HG03064 (cell line): Measurements from ENCODE around the gene ARHGAP10.
"Not testable (repeated sequence)": the region's sequence is repeated elsewhere in the genome, so short reads cannot be mapped to it uniquely, and the experiment has no call there.

Experiments
- ATAC-seq: cut with Tn5 transposase; IDR thresholded peaks from one replicate; pipeline ENCODE4 v1.9.1; 2021; ENCODE audit warnings: low read depth; ENCODE audit not compliant: unreplicated experiment

The ARHGAP10 gene

DNA sequence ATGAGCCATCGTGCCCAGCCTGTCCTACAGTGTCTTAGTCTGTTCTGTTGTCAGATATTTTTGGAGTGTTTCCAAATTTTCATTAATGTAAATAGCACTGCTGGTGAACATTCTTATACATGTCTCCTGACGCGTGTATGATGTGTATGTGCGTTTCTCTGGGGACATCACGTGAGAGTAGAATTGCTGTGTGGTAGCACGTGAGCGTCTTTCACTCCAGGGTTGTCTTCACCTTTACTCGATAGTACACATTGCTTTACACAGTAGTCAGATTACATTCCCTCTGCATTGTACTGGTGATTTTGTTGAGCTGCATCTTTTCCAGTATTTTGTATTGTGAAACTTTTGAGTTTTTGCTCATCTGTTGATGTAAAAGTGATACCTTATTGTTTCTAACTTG, 60.0 kb downstream of the ARHGAP10 start:
- no peak for ATAC-seq

DNA sequence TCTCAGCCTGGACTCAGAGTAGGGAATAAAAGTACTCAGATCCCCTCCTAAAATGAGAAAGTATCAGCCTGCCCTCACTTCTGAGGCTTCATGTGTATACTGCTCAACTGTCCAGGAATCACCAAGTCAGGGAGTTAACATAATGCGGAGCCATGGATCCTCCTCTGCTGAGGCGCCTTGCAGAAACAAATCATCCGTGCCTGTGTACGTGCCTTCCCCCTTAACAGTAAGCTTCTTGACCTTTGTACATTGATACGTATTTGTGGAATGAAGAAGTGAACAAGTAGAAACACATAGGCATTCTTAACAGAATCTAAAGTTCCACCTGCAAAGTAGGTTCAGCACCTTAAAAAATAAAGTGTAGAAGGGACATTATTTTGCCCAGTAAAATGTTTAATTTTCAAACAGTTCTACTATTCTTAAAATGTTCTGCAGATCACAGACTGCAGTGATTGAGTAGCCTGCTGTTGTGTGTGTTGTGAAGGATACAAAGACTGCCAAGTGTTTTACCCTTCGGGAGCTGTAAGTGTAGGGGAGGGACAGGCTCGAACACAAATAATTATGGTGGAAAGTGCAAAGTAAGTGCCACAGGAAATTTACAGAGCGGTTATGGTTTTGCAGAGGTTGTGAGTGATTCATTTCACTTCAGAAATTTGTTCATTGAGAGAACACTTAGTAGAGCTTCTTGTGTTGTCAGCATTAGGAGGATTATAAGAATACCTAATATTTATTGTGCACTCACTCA, 61.9 kb downstream of the ARHGAP10 start:
- no peak for ATAC-seq

DNA sequence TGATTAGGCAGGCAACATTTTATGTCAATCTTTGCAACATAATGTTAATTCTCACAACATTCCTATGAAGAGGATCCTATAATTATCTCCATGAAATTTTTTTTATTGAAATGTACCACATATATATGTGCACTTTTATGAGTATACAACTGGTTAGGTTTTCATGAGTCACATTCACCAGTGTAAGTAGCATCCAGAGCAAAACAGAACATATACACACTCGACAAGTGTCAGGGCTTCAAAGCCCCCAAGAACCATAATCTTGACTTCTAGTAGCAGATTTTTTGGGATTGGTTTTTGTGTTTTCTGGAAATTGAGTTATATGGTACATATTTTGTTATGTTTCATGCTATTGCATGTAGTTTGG, 62.4 kb downstream of the ARHGAP10 start:
- ATAC-seq, result no peak

DNA sequence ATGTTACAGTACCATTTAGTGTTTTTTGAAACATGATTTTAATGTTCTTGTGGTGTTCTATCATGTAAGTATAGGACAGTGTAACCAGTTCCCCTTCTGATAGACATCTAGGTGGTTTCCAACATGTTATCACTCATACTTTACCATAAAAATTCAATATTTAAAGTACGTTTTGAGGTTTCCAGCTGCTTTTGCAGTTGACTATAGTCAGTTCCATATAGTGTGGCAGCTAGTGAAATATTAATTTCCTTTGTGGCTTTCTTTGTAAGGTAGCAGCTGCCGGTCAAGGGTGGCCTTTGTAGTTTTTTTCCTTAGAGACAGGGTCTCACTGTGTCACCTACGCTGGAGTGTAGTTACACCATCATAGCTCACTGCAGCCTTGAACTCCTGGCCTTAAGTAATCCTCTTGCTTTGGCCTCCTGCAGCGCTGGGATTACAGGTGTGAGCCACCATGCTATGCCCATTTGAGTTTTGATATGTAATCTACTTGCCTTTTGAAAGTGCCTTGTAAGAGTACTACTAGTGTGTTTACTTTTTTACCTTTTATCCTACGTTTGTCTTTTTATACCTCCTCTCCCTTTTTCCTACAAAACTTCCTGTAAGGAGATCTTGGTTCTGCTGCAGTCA, 63.0 kb downstream of the ARHGAP10 start:
- ATAC-seq, result peak; percentile 65

DNA sequence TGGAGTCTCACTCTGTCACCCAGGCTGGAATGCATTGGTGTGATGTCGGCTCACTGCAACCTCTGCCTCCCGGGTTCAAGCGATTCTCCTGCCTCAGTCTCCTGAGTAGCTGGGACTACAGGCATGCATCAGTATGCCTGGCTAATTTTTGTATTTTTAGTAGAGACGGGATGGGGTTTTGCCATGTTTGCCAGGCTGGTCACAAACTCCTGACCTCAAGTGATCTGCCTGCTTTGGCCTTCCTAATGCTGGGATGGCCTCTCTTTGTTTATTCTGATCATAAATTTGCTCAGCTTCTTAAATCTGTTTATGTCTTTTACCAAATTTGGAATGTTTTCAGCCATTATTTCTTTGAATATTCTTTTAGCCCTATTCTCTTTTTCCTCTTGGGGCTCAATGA, 67.2 kb downstream of the ARHGAP10 start:
- not testable (repeated sequence) for ATAC-seq

DNA sequence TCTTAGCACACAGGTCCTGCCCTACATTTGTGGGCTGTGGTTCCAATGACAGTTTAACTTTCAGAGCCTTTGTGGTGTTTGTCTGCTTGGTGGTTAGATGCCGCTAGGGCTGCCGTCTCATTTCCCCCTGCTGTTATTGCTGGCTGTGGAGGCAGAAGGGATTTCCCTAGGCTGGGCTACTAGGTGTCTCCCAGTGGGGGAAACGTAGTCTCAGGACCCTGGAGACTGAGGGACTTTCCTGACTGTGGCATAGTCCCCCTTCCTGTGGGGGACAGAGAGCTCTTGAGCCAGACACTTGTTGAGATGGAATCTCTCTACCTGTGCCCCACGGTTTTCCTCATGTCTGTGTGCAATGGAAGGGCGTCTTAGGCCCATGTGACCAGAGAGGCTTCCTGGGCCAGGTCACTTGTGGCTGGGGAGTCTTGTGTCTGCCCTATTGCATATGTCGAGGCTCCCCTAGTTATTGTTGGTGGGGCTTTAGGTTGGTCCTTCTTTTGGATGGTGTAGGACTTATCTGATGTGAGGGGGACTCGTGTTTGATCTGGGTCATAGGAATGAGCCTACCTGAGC, 68.2 kb downstream of the ARHGAP10 start:
- ATAC-seq, result peak; percentile 95

DNA sequence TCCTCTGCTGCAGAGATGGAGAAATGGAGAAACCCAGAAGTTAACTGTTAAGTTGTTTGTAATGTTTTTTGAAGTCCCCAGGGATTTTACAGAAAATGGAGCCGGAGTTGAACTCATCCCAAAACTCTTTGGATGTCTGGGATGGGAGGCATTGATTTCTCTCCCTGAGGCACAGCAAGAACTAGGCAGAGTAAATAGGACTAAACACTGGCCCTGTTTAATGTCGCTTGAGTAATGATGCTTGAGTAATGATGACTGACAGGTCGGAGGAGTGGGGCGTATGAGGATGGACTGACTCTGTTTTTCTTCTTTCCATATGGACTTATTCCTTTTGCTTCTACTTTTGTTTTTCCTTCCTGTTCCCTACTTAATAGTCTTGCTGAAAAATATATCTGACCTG, 69.9 kb downstream of the ARHGAP10 start:
- ATAC-seq, result no peak

DNA sequence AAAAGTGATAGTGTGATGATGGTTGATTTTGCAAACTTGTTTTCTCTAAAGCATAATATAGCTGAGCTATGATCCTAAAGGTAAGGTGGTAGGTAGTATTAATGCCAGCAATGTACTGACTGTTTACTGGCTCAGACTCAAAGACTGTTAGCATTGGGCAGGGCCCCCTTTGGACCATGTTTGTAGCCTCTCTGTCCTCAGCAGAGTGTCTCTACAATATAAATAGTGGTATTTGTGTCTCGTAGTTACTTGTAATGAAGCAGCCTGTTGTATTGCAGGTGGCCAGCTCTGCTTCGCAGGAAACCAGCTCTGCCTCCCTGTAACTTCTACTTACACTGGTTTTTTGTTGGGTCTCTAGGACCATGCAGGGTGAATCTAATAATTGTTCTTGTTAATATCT, 70.5 kb downstream of the ARHGAP10 start:
- ATAC-seq, result no peak

DNA sequence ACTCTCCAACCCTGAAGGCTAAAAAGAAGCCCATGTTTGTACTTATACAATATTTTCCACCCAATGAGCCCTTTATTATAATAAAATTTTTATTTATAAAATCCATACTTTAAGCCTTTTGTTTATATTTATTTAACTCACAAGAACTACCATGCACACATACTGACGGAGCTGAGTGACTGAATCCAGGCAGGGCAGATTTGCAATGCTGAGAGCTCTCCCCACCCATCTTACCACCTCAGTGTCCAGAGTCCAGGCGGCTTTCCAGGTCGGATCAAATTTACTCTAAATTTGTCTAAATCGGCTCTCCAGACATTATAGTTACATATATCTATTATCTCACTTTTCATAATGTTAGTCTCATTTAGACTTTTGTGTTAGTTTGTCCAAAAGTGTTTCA, 74.1 kb downstream of the ARHGAP10 start:
- no peak for ATAC-seq

DNA sequence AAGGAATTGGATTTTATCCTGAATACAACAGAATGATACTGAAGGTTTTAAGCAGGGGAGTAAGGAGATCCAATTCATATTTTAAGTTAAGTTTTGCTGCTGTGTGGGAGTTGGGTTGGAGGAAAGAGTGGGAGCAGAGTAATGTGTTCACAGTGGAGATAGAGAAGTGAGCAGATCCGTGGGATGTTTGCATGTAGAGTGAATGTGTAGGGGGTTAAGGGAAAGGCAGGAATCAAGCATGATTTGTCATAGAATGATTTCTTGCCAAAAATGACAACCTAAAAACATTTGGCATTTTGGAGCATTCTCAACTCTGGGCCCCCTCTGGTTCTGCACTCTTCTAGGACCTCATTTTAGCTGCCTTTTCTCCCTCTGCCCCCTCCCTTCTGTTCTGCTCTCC, 76.6 kb downstream of the ARHGAP10 start:
- ATAC-seq, result no peak

DNA sequence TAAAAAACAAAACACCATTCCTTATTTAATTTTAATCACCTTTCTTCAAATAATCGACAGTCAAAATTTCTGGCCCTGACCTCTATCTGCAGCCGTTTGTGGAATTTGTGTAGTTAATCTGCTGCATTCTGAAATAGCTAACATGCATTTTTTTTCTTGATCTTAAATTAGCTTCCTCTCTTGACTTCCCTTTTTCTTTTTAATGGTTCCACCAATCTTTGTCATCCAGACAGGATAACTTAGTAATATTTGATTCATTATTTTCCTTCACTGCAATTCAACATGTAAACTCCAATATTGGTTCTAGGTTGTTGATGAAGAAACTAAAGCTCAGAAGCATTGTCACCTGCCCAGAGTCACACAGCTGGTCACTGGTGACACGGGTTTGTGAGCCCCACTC, 77.3 kb downstream of the ARHGAP10 start:
- ATAC-seq, result no peak

DNA sequence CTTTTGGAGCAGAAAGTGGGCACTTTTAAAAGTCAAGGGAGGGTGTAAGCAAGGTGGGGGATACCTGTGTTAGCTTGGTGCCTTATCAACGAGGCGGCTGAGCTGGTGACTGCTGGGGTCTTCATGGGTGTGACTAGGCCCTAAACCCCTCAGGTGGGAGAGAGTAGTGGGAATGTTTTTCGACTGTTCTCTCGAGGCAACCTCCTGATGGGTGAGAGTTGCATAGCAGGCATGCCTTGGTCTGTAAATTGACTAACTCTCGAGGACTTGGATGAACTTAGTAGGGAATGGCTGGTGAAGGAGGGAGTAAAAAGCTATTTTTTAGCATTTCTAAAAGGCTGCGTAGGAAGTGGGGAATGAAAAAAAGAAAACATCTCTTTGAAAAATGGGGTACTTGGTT, 80.0 kb downstream of the ARHGAP10 start:
- ATAC-seq, result no peak

DNA sequence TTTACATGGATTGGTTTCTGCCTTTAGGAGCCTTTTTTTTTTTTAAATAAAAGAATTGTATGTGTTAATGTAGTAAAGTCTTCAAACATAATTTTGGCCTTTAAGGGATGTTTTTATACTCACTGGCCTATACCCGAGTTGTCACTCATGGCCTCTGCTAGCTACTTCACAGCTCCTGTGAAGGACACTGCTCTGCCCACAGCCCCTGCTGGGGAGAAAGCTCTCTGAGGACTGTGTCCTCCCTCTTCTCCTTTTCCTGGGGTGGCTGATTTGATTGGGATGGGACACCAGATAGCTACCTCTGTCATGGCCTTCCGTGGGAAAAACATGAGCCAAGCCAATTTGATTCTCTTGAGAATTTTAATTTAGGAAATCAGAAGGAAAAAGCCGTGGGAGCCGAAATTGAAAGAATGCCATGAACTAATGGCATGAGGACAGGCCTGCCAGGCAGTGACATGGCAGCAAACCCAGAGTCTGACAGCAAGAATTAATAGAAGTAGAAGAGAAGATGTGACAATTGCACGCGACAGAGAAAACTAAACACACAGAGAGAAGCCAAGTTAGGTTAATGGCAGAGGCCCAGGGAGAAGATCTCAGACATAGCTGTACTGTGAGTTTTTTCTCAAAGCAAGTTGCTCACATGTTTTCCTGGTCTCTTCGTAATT, 81.4 kb downstream of the ARHGAP10 start:
- ATAC-seq, result no peak

DNA sequence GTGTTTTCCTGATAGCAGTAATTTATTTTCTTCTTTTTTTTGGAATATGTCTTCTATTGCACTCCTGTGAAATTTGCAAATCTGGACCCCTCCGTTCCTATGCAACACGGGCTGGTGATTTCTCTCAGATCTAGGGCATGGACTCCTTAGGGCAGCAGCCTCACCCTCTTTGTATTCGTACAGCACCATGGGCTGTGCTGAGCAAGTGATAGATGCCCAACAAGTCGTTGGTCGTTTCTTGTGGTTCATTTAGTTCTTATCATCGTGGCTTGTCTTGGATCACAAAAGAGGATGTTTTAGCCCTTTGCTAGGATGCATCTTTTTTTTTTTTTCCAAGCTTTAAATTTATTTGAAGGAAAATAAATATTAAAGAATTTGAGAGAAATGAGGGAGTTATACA, 82.1 kb downstream of the ARHGAP10 start:
- ATAC-seq, result no peak

DNA sequence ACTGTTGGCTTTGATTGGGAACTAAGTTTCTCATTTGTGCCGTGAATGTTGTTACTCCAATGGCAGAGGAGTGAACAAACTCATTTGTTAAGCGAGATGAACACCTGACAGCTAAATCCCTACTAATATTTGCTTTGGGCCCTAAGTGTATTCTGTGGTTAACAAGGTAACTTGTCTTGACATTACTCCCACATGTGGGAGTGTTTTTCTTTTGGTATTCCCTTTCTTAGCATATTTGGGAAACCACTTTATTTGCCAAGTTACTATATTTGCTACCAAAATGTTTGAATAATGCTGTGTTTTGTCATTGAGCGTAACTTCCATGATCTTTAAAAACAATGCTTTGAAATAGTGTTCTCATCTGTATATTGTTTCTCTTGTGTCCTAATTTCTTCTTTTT, 82.5 kb downstream of the ARHGAP10 start:
- ATAC-seq, result no peak

DNA sequence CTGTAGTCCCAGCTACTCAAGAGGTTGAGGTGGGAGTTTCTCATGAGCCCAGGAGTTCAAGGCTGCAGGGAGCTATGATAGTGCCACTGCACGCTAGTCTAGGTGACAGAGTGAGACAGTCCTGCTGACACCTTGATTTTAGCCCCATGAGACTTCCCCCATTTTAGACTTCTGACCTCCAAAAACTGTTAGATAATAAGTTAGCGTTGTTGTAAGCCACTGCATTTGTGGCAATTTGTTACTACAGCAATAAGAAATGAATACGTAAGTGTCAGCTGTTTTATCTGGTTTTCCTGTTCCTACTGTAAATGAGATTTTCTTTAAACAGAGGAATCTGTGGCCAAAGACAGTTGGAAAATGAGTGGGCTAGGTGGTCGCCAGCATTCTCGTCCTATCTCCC, 83.9 kb downstream of the ARHGAP10 start:
- no peak for ATAC-seq

DNA sequence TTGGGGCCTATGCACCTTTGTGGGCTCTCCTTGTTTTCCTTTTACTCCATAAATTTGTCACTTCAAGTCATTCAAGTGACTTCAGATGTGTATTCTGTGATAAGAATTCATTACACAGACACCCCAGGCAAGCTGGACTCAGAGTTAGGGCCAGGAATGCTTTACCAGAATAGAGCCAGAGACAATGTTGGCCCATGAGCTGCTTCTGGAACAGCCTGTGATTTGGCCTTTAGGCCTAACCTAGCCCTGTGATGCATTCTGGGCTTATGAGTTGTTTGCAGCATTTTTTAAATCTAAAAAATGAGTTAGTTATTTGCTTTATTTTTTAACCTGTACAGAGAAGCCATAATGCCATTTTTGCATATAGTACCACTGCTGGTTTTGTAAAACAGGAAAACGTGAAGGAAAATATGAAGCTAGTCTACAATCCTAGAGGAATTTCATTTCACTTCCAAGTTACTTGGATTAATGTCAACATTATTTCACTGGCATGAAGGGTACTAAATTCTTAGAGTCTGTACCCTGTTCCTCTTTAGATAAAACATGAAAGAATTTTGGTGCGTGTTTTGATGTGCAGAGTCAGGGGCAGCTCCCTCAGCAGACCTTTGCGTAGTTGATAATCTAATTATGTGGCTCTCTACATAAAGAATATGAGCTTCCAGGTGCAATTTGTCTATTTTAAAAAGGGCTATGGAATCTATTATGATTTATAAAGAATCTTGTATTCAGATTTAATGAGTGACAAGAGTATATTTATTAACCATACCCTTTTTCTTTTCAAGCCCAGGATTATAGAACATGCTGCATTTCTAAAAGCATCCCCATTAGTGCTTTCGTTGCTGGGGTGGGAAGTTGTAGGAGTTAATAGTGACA, 84.7 kb downstream of the ARHGAP10 start:
- ATAC-seq, result no peak

DNA sequence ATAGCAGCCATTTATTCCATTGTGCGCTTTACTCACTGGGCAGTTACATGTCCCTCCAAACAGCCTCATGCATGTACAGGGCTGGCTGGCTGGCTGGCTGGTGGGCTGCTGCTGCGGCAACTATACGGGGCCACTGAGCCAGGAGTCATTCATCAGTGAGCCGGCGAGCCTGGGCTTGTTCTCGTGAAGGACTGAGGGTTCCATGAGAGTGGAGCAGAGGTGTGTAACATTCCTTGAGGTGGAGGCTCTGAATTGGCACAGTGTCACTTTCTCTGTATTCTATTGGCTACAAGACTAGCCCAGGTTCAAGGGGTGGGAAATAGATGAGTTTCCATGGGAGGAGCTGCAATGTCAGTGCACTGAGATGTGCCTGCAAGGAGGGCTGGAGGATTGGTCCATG, 89.1 kb downstream of the ARHGAP10 start:
- ATAC-seq, result no peak

DNA sequence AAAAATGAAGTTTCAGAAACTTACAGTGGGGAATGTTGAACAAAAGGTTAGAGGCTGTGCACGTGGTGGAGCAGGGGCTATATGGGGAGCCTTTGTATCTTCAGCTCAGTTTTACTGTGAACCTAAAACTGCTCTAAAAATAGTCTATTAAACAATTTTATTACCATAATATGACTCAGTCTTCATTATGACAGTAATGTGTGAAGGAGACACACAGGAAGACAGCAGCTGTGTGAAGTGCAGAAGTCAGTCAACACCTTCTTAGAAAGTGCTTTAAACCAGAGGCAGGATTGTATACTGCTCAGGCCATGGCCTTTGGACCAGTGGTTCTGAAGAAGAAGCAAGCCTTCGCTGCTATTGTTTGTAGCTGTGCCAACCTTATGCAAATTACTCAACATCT, 89.7 kb downstream of the ARHGAP10 start:
- peak; percentile 67 for ATAC-seq

DNA sequence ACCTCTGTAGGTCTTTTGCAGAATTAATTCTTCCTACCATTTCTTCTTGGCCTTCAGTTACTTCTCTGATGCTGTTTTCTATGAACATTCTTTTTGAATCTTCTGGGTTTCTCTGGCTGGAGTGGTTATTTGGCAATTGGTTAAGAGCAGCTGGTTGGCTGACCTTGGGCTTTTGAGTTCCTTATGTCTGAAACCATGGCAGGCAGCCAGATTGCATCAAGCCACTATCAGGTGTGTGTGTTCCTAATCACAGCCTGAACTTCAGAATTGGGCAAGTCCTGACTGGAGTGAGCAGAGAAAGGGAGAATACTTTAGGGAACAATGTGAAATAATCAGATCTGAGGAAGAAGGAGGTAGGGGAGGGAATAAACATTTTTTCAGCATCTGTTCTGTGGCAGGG, 90.2 kb downstream of the ARHGAP10 start:
- peak; percentile 18 for ATAC-seq

DNA sequence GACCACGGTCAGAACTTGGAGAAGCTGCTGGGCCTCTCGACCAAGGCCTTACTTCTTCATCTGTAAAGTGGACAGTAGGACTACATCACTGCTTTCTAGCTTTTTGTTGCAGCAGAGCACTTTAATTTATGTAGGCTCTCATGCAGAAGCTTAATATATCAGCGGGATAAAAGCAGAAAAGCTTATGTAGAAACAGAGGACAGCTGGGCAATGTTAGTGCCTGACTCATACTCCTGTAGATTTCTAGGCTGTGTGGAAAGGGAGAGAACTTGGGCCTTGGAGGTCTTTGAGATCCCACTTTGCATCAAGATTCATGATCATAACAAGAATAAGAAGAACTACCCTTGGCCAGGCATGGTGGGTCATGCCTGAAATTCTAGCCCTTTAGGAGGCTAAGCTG, 91.2 kb downstream of the ARHGAP10 start:
- no peak for ATAC-seq
